ENCODE results near the gene ZSCAN16. TPM values are rescaled to one million over a fixed set of nuclear protein-coding genes. Genes with fewer than 3 reads are reported as not detected.
A peak's percentile ranks its signal among the peaks of the same experiment; 100 is the strongest.

ZSCAN16 gene
- total and polyA plus RNA-seq, 2 of the 13 experiments (the other 11 are each of a cell fraction or from before 2014, with no cell fraction given), result 5.7 to 12.7 TPM

- TF ChIP-seq HMGA1 (CRISPR knock-in tag; conservative IDR thresholded peaks at IDR 0.05), result no peak
- TF ChIP-seq ZNF567 (CRISPR knock-in tag; IDR thresholded peaks at IDR 0.05; ENCODE audit: borderline replicate concordance), result no peak
- TF ChIP-seq HDAC6 (IDR thresholded peaks at IDR 0.05; ENCODE audit: low read depth, low read length), result no peak
- TF ChIP-seq USF2 (IDR thresholded peaks at IDR 0.05; ENCODE audit: low read depth, low read length), result 0 out of 2 replicates have a peak, but pooled peaks have one; percentile 1
- no peak for TF ChIP-seq USF2 (CRISPR knock-in tag; IDR thresholded peaks at IDR 0.05; ENCODE audit: borderline replicate concordance)
- peak; percentile 78; the same call in 1 of the 2 replicates for TF ChIP-seq TGIF2 (CRISPR knock-in tag; IDR thresholded peaks at IDR 0.05)
- TF ChIP-seq MED1 (CRISPR knock-in tag; IDR thresholded peaks at IDR 0.05), result peak; percentile 76; the same call in 1 of the 2 replicates
- peak; percentile 87 for TF ChIP-seq ZNF264 (CRISPR knock-in tag; IDR thresholded peaks at IDR 0.05)
- TF ChIP-seq MYPOP (CRISPR knock-in tag; IDR thresholded peaks at IDR 0.05), result peak; percentile 86
- peak; percentile 24; the same call in 1 of the 2 replicates for TF ChIP-seq GFI1 (CRISPR knock-in tag; IDR thresholded peaks at IDR 0.05; ENCODE audit: borderline replicate concordance)
- no peak for TF ChIP-seq POGK (CRISPR knock-in tag; conservative IDR thresholded peaks at IDR 0.05)
- no peak for TF ChIP-seq THYN1 (CRISPR knock-in tag; IDR thresholded peaks at IDR 0.05; ENCODE audit: borderline replicate concordance, low read depth)
- 0 out of 2 replicates have a peak, but pooled peaks have one; percentile 15 for TF ChIP-seq TFAP4 (IDR thresholded peaks at IDR 0.05; ENCODE audit: borderline replicate concordance, low read depth)
- TF ChIP-seq ZNF883 (CRISPR knock-in tag; IDR thresholded peaks at IDR 0.05; ENCODE audit: not compliant biosample characterization), result peak; percentile 96
- peak; percentile 90 for TF ChIP-seq ZMYM4 (CRISPR knock-in tag; IDR thresholded peaks at IDR 0.05)
- peak; percentile 71 for TF ChIP-seq RNF2 (conservative IDR thresholded peaks at IDR 0.05; ENCODE audit: low read depth)
- TF ChIP-seq ZNF292 (CRISPR knock-in tag; IDR thresholded peaks at IDR 0.05; ENCODE audit: borderline replicate concordance, low read depth), result peak; percentile 88
- TF ChIP-seq HMG20A (CRISPR knock-in tag; IDR thresholded peaks at IDR 0.05; ENCODE audit: borderline replicate concordance), result no peak
- TF ChIP-seq KAT8 (CRISPR knock-in tag; IDR thresholded peaks at IDR 0.05), result peak; percentile 95
- no peak for TF ChIP-seq ZBTB44 (CRISPR knock-in tag; IDR thresholded peaks at IDR 0.05)
- no peak; the same call in 1 of the 2 replicates for TF ChIP-seq ZNF788 (CRISPR knock-in tag; IDR thresholded peaks at IDR 0.05; ENCODE audit: borderline replicate concordance)
Measured at GRCh38 chr6:28104392-28105244, 19.8 kb upstream of the ZSCAN16 start (continued).
